Left lung (tissue), 10 donors: Measurements from ENCODE around the gene AREG. TPM values are rescaled to one million over a fixed set of nuclear protein-coding genes. Genes with fewer than 3 reads are reported as not detected.

ENCODE experiments used
- ATAC-seq: fragments of 200-7000 bp; cut with Tn5 transposase; one replicate; pipeline ENCODE4 v1.9.1; 2020; ENCODE audit warnings: moderate library complexity
- DNase-seq, 4 donors: peaks; one replicate each; pipeline ENCODE4 v3.0.0-alpha.2; 2013 to 2020
- H3K27ac ChIP-seq, 2 donors: fragments of 200-600 bp; sonication (generic) in 1 of 2; one replicate each; pipeline versions ENCODE4 v1.5.0 to v1.8.0; 2020 to 2021
- H3K27me3 ChIP-seq, 2 donors: fragments of 200-600 bp; sonication (generic) in 1 of 2; one replicate each; pipeline versions ENCODE4 v1.5.0 to v1.8.0; 2020 to 2021
- H3K36me3 ChIP-seq, 2 donors: fragments of 200-600 bp; sonication (generic) in 1 of 2; one replicate each; pipeline versions ENCODE4 v1.5.0 to v1.8.0; 2020 to 2021
- H3K4me1 ChIP-seq, 2 donors: fragments of 200-600 bp; one replicate each; pipeline ENCODE4 v1.8.0; 2021
- H3K4me3 ChIP-seq, 2 donors: fragments of 200-600 bp; sonication (generic) in 1 of 2; one replicate each; pipeline versions ENCODE4 v1.5.0 to v1.8.0; 2020 to 2021; ENCODE audit warnings: mild to moderate bottlenecking in 1 of 2
- H3K9me3 ChIP-seq, 2 donors: fragments of 200-600 bp; sonication (generic) in 1 of 2; one replicate each; pipeline versions ENCODE4 v1.5.0 to v1.8.0; 2020 to 2021
- CTCF ChIP-seq, 2 donors: fragments of 200-600 bp; sonication (generic) in 1 of 2; IDR thresholded peaks; one replicate each; pipeline versions ENCODE4 v1.5.0 to v1.8.0; 2021; ENCODE audit warnings: antibody characterized with exemption in 2 of 2
- intact Hi-C, 2 donors: fragments of 100-400 bp; cut with DNase I; formaldehyde crosslinking; loops; one replicate each; pipeline versions ENCODE4 v1.11.2 to v1.14.2; 2022
- polyA plus RNA-seq, 6 donors: library from polyadenylated mRNA; unstranded; fragments of 120-200 nt; gene quantifications; one replicate each; pipeline ENCODE4 v1.2.1, GENCODE V29; 2013; ENCODE audit not compliant: insufficient read length in 6 of 6
- total RNA-seq, 2 donors: library from RNA; stranded (reverse); fragmentation: NEBNext Ultra II Directional; extraction: Animal tissue kit (Norgen Biotek cat#: 25700); gene quantifications; one replicate each; pipeline ENCODE4 v1.2.1, GENCODE V29; 2021
- donor health status: DM: no; HTN: yes; CAD: no.
- donor health status: DM: no; HTN: no; CAD: no.

AREG gene
- total and polyA plus RNA-seq, 8 donors, result 0.90 to 130 (median 1.8) TPM

- Histone ChIP-seq H3K9me3 (no peaks in the 10 kb centered on the region), H3K36me3 (no peaks in the 10 kb centered on the region), H3K4me1 (no peaks in the 10 kb centered on the region), H3K27me3 (no peaks in the 10 kb centered on the region), H3K27ac (no peak overlapping the region), H3K4me3 (no peak overlapping the region)
- DNase-seq, result no peak
- intact Hi-C loops, result no loop called here
- no peak for ATAC-seq
- no peak for TF ChIP-seq CTCF (IDR thresholded peaks at IDR 0.05)
These were observed 34.1 kb downstream of the AREG start for GRCh38 chr4:74479009-74479408.

DNA sequence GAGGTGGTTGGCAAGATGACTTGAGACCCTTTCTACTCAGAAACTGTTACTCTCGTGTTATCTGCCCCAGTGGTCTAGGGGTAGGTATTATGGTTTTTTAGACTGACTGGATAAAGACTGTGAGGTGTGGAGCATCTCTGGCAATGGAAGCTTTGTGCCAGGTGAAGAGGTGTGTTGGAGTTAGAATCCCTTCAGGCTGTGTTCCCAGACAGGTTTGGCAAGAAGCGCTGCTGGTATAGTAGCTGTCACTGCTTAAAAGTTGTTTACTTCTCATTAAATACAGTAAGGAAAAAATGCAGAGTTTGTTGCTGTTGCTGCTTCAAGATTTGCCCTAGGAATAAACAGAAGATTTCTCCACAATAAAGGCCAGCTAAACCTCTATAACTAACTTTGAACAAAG lies 35.3 kb downstream of the AREG start:
- no peaks in the 10 kb centered on the region for H3K4me1 ChIP-seq
- no peaks in the 10 kb centered on the region for H3K27me3 ChIP-seq
- H3K27ac ChIP-seq, result no peak overlapping the region
- no peak for TF ChIP-seq CTCF (IDR thresholded peaks at IDR 0.05)
- ATAC-seq (no peak), DNase-seq (no peak)
- H3K4me3 ChIP-seq, result no peak overlapping the region
- no peaks in the 10 kb centered on the region for H3K9me3 ChIP-seq
- H3K36me3 ChIP-seq, result no peaks in the 10 kb centered on the region
- intact Hi-C loops, result no loop called here

DNA sequence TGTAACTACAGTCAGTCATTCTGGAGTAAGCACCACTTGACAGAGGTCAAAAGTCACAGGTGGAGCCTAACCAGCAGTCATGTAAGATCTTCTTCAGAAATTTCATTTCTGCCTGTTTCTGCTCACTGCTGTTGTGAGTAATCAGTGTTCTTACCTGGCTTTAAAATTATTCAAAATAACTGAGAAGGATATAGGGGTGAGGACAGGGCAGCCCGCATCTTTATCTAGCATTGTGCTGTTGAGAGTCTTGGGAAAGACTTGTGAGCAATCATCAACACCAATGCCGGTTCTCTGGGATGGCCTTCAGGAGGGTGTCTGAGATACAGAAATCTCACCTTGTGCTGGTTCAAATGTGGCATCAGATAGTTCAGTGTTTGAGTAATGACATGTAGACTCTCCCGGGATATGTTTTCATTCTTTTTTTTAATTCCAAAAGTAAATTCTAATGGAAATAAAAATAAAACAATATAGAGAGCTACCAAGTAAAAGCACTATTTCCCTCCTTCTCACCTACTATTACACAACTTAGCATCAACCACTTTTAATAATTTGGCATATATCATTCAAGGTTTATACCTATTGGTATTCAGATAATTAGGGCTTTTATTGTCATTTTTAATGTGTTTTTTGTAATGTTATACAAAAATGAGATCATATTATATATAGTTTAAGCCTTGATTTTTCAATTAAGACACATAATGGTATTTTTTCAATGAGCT lies 37.1 kb downstream of the AREG start:
- intact Hi-C loops, result no loop called here
- Histone ChIP-seq H3K9me3 (no peaks in the 10 kb centered on the region), H3K4me3 (no peak overlapping the region), H3K27ac (no peak overlapping the region), H3K4me1 (no peaks in the 10 kb centered on the region), H3K36me3 (no peaks in the 10 kb centered on the region), H3K27me3 (no peaks in the 10 kb centered on the region)
- ATAC-seq (no peak), DNase-seq (no peak)
- no peak for TF ChIP-seq CTCF (IDR thresholded peaks at IDR 0.05)

DNA sequence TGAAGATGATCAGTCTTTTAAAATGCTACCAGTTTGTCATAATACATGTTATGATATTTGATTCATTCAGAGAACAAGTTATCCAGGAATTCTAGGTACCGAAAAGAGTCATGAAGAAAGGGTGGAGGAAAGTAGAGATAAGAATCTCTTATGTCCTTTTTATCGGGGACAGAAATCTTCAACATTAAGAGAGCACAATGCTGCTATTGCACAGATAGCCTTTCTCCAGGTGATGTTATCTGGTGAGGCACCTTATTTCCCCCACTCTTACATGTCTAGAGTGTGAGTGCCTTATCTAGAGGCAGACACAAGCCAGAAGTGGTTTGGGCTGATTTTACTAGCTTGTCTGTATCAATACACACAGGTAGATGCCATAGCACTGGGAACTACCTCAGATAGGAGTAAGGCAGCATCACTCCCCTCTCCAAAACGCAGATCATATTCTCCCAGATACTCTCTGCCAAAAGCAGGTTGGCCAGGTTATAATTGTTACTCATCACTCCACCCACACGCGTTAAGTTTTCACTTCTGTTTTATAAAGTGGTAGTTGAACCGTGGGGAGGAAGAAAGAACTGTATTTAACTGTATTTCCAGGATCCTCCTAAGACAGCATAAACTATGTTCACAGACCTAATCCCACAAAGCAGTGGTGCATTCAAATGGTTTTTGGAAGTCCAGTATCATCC lies 38.4 kb downstream of the AREG start:
- intact Hi-C loops, result no loop called here
- TF ChIP-seq CTCF (IDR thresholded peaks at IDR 0.05), result no peak
- Histone ChIP-seq H3K4me1 (no peaks in the 10 kb centered on the region), H3K9me3 (no peaks in the 10 kb centered on the region), H3K4me3 (no peak overlapping the region), H3K36me3 (no peaks in the 10 kb centered on the region), H3K27me3 (no peaks in the 10 kb centered on the region), H3K27ac (no peak overlapping the region)
- DNase-seq, result no peak
- no peak for ATAC-seq

DNA sequence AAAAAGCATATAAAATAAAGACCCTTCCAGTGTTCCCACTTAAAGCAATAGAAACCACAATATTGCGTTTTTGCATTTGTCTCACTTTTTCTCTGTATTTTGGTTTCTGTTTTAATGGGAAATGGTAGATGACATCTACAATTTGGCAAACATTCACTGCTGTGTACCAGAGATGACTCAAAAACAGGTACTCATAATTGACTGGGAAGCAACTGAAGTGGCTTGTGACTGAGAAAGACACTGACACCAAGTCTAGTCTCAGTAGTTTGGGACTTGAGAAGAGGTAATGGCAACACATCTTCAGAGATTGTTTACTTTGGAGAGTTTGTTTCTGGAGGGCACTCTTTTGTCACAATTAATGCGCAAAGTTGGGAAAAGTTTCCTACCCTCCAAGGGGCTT lies 42.0 kb downstream of the AREG start:
- DNase-seq, result no peak
- Histone ChIP-seq H3K36me3 (no peaks in the 10 kb centered on the region), H3K27me3 (no peaks in the 10 kb centered on the region), H3K4me3 (no peak overlapping the region), H3K4me1 (no peaks in the 10 kb centered on the region), H3K9me3 (no peaks in the 10 kb centered on the region), H3K27ac (no peak overlapping the region)
- no peak for TF ChIP-seq CTCF (IDR thresholded peaks at IDR 0.05)
- intact Hi-C loops, result no loop called here
- no peak for ATAC-seq
